ENCODE results near the gene DAPP1. TPM values are rescaled to one million over a fixed set of nuclear protein-coding genes. Genes with fewer than 3 reads are reported as not detected.

DAPP1 gene
- polyA plus RNA-seq, 5 donors: 2.3 to 3.4 (median 2.8) TPM

GRCh38 chr4:99894998-99895397 is 78.4 kb downstream of the DAPP1 start:
- no peak for DNase-seq

- no peak for DNase-seq
Measured at GRCh38 chr4:99915449-99915848, 98.8 kb downstream of the DAPP1 start.

GRCh38 chr4:99917575-99917974 is 100.9 kb downstream of the DAPP1 start:
- no peak for DNase-seq

- no peak for DNase-seq
Measured at GRCh38 chr4:99918656-99919055, 102.0 kb downstream of the DAPP1 start.

Other genes with a start within 250 kb of the DAPP1 start
- gene MTTP, start 242.0 kb upstream of the DAPP1 start, polyA plus RNA-seq (ENCODE audit: insufficient read depth in 1 of 5, insufficient read length in 5 of 5, low replicate concordance in 1 of 5): 1 to 10 TPM in 1 of 5 donors, under 1 TPM in 4; 0.37 to 1.8 (median 0.44) TPM
- gene C4orf54, start 159.0 kb upstream of the DAPP1 start, polyA plus RNA-seq (ENCODE audit: insufficient read depth in 1 of 5, insufficient read length in 5 of 5, low replicate concordance in 1 of 5): 1 to 10 TPM in 1 of 5 donors, under 1 TPM in 4; 0.01 to 2.6 (median 0.10) TPM
- gene LAMTOR3, start 77.6 kb downstream of the DAPP1 start, polyA plus RNA-seq (ENCODE audit: insufficient read depth in 1 of 5, insufficient read length in 5 of 5, low replicate concordance in 1 of 5): 100 to 1,000 TPM in 1 of 5 donors, 10 to 100 TPM in 4; 63.9 to 102 (median 84.7) TPM
- gene DNAJB14, start 129.8 kb downstream of the DAPP1 start, polyA plus RNA-seq (ENCODE audit: insufficient read depth in 1 of 5, insufficient read length in 5 of 5, low replicate concordance in 1 of 5): 10 to 100 TPM; 30.0 to 57.8 (median 50.5) TPM
- gene H2AZ1, start 133.4 kb downstream of the DAPP1 start, polyA plus RNA-seq (ENCODE audit: insufficient read depth in 1 of 5, insufficient read length in 5 of 5, low replicate concordance in 1 of 5): 100 to 1,000 TPM; 343 to 638 (median 414) TPM